ENCODE data around the gene COL6A5.

DNA sequence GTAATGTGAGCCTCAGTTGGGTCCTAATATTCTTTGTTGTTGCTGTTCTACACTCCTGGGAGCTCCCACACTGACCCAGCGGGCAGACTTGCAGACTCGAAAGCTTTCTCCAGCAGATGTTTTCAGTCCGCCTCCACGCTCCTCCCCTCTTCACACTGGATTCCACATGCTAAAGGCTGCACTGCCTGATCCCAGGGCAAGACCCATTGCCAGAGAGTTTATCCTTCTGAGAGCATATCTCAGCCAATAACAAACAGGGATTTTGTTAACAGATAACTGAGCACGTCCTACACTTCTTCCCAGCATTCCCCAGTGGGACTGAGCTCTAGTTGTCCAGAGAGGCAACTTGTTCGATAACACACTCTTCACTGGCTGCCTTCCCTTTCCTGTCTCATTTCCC lies 163.5 kb downstream of the COL6A5 start:
- TF ChIP-seq GATA2 (IDR thresholded peaks at IDR 0.05; ENCODE audit: low read depth, low read length) (no peak), GATA3 (IDR thresholded peaks at IDR 0.05; ENCODE audit: low read depth, low read length) (no peak)
